NOMO-1 treated with DMSO at 0.1 percent for 48 hours (cell line): ENCODE measurements around the gene SUSD5.

Experiments used
- DNase-seq: peaks from one replicate; lab custom pipeline; 2025; ENCODE audit not compliant: unreplicated experiment; lab: John Stamatoyannopoulos, UW

SUSD5 gene

DNA sequence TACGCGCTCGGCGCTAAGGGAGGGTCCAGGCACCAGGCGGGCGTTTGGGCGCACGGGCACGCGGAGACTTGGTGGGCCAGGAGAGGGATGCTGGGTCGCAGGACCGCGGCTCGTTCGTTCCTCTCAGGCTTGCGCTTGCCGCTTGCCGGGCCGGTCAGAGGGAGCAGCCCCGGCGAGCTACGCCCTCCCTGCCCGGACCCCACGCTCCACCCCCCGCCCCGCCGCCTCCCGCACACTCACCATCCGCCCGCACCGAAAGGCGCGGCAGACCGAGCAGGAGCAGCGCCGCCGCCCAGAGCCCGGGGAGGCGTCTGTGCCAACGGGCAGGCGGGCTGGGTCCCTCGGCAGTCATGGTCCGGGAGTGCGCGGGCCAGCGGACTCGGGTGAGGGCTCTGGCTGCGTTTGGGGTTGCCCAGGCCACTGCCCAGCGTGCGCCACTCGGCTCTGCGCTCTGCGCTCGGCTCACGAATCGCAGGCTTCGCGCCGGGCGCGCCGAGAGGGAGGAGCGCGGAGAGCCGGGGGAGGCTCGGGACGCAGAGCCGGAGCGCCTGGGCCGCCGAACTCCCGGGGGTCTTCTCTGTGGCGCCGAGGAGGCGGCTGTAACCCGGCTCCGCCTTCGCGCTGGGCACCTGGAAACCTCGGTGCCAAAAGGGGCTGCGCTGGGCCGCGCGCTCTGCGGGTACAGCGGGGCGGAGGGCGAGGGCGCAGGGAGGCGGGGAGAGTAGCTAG, at the start of gene SUSD5:
Gene SUSD5, minus strand, starts transcription at position 365 of the 729 bp plus-strand sequence. Its CDS starts 13 bp downstream, at position 352.
- DNase-seq: no peak

DNA sequence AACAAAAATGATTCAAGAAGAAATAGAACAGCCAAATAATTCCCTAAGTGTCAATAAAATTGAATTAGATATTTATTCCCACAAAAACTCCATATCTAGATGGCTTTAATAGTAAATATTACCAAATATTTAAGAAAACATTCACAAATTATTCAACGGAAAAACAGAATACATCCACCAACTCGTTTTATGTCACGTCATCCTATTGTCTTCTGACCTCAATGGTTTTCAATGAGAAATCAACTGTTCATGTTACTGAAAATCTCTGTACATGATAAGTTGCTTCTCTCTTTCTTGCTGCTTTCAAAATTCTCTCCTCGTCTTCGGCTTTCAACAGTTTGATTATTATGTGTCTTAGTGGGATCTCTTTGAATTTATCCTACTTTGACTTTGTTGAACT, 41.5 kb upstream of the SUSD5 start:
- no peak for DNase-seq

DNA sequence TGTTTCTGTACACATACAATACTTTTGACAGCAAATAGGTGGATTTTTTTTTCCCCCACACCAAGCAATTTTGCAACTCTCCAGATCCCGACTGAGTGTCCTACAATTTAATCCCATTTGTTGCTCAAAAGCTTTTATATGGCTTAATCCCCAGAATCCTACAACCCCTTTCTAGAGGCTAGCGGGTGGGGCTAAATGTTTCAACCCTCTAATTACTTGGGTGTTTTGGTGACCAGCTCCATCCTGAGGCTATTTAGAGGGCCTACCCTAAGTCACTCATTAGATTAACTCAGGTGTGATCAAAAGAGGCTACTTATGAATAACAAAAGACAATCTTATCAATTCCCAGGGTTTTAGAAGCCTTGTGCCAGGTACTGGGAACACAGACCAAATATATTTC, 37.6 kb upstream of the SUSD5 start:
- DNase-seq: no peak

DNA sequence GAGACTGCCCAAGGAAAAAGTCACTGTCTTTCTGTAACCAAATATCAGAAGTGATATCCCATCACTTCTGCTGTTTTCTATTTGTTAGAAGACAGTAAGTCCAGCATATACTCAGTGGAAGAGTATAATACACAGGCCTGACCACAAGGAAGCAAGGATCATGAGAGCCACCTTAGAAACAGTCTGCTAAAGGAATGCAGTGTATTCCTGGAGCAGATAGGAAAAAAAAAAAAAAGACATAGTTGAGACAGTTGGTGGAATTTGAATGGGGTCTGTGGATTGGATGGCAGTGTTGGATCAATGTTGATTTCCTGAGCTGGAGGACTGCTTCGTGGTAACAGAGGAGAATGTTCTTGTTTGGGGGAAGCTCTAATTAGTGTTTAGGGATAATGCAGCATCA, 32.1 kb upstream of the SUSD5 start:
- DNase-seq: no peak

DNA sequence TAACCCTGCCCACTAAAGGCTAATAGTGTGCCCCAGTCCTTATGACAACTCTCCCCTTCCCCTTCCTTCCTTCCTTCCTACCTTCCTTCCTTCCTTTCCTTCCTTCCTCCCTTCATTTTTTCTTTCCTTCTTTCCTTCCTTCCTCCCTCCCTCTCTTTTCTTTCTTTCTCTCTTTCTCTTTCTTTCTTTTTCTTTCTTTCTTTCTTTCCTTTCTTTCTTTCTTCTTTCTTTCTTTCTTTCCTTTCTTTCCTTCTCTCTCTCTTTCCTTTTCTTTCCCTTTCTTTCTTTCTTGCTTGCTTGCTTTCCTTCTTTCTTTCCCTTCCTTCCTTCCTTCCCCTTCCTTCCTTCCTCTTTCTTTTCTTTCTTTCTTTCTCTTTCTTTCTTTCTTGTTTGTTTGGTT, 28.2 kb upstream of the SUSD5 start:
- DNase-seq: no peak

DNA sequence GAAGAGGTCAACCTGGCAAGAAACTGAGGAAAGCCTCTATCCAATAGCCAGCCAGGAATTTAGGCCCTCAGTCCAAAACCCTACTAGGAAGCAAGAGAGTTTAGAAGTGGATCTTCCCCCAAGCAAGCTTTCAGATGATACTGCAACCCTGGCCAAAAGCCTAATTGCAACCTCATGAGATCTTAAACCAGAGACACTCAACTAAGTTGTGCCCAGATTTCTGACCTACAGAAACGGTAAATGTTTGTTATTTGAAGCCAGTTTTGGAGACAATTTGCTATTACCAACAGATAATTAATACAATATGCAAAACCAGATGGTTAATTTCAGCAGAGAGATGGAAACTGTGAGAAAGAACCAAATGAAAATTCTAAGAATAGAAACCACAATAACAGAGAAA, 21.7 kb upstream of the SUSD5 start:
- no peak for DNase-seq

DNA sequence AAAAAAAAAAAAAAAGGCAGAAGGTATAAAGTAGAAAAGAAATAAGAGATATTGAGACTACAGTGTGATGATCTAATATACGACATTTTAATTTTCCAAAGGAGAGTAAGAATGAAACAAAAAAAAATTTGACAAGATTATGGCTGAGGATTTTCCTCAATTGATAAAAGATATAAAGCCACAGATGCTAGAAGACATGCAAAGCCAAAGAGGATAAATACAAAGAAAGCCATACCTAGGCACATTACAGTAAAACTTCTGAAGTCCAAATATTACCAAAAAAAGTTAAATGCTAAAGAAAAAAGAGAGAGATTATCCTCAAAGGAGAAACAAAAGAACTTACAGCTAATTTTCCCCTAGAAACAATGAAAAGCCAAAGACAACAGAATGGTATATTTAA, 20.3 kb upstream of the SUSD5 start:
- DNase-seq: no peak

DNA sequence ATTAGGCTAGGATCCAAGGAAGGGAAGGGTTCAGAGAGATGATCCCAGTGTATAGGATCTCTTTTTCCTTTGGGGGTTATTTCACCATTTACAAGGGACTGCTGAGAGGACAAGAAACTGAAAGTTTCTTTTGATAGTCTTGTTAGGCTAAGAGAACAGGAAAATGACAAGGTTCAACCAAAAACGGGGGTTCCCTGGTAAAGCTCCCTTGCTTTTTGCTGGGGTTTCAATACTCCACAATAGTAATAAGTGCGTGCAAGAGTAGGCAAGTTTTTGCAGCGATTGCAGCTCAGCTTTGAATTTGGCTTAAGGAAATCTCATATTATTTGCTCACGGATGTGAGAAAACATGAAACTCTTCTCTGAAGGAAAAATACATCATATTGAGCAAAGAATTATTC, 18.8 kb upstream of the SUSD5 start:
- DNase-seq: no peak

DNA sequence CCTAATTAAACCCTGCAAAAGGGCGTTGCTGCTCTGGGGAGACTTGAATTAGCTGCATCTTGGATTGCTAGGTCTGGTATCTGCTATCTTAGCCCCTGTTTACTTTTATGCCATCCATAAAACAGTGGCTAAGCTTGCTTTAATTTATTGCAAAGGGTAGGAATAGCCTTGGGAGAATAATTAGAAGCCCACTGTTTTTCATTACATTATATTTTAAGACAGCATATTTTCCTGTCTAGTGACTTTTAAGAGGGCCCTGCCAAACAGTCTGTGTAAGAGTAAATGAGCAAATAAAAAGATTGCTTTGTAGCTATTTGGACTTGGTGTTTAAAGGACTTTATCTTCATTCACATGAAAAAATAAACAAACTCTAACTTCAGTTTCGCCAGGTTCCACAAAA, 17.4 kb upstream of the SUSD5 start:
- DNase-seq: no peak

DNA sequence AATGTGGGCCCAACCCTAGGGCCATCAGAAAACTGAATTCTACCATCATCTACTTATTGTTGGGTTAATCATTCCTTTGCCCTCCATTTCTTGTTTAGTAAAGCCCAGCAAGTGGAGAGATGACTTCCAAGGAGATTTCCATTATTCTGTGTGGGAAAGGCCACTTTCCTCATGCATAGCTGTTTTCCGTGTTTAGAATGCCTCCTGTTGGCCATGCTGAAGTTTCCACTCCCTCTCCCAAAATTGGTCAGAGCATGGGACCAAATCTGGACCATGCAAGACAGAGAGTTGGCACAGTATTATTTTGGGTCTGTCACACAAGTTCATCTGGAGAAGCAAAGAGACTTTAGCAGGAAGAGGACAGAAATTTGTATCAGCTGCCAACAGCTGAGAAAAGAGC, 15.3 kb upstream of the SUSD5 start:
- no peak for DNase-seq

DNA sequence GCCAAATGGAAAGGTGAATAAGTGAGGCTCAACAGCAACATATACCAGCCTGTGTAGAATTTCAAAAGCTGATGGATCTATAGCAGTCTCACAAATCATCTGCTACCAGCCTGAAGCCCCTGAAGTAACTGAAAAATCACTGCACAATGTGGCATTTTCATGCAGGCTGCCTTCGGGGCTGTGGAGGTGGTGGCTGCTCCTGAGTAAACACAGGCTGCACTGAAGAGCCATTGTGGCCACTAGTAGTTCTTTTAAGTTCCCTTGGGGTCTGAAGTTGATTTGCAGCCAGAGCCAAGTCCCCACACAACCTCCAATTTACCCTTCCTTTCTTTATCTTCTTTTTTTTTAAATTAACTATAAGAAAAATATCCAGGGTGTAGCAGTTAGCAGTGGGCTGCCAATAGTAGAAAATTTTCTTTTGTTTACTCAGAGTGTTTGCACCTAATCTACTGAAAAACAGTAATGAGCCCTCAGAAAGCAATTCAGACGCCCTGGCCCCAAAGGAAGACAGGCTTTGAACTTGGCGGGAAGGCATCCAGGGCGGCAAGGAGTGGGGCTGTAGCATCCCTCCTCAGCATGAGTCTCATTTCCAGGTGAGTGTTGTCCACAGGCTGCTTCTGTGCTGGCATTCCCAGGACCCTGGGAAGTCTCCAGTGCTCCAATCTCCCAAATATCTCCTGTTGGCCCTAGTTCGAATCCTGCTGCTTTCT, 13.3 kb upstream of the SUSD5 start:
- DNase-seq: no peak

DNA sequence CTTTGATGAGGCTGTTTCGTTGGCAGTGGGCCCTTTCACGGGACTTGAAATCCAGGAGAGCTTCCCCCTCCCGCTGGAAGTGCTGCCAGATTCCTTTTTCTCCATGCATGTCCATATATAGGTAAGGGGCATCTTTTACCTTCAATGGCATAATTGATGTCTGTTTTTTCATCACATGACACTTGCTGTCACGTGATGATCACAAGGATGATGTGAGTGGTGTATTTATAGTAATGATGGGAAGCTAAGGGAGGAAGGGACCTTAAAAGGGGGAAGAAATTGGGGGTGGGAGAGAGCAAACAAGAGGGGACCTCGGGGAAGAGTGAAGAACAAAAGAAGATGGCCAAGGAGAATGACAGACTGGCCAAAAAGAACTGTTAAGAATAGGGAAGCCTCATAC, 11.3 kb upstream of the SUSD5 start:
- no peak for DNase-seq

DNA sequence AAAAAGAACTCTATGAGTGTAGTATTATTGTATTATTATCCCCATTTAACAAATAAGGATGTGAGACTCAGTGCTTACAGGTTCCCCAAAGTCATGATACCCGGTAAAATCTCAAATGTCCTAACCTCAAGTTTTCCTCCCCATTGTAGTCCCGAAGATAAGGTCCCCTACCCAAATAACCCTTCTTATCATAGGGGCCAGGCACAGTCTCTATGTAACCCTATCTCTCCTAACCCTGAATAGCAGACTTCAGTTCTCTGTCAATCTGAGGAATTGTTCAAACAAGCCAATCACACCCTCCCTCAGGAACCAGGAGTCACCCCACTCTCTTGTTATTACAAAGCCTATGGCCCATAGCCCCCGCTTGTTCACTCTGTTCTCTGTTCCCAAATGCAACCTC, 10.5 kb upstream of the SUSD5 start:
- DNase-seq: no peak

DNA sequence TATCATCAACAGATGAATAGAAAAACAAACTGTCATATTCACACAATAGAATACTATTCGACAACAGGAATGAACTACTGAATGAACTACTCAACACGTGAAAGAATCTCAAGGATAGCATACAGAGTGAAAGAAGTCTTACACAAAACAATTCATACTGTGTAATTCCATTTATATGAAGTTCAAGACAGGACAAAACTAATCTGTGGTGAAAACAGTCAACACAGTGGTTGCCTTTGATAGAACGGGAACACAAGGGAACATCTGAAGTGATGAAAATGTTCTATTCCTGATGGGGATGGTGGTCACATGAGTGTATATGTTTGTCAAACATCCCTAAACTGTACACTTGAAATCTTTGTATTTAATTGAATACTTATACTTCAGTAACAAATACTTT, 2.6 kb upstream of the SUSD5 start:
- no peak for DNase-seq

DNA sequence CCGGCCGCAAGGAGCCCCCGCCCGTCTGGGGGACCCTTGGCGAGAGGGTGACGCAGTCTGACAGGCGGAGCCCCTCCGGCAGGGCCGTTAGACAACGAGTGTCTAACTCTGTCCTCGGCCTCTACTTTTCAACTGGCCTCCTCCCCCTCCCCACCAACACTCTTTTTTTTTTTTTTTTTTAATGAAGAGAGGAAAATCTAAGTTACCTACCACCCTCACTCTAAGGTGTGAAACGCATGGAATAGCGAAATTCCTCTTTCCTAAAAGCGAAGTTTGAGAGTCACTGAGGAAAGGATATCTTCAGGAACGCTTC, 521 bp upstream of the SUSD5 start:
- no peak for DNase-seq

DNA sequence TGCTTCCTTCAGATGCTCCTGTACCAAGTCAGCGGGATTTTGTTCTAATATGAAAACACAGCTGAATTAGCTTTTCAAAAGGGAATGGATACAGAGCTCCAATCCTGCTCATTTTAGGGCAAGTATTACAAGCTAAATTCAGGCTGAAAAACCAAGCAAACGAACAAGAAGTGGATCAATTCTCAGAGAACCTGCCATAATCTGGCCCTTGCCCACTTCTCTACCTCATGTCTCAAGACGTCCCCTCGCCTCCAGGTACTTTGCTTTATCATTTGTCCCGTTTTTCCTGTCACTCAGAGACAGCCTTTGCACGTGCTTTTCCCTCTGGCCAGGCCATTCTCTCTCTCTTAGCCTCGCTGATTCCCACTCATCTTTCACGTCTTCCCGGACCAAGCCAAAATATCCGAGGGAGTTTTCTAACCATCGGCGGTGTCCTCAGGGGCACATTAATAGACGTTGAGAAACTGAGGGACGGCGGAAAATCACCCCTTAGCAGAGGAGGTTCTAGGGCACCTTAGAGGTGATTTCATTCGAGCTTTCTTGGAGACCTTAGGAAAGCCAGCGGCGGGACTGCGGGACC, 654 bp downstream of the SUSD5 start:
- no peak for DNase-seq

DNA sequence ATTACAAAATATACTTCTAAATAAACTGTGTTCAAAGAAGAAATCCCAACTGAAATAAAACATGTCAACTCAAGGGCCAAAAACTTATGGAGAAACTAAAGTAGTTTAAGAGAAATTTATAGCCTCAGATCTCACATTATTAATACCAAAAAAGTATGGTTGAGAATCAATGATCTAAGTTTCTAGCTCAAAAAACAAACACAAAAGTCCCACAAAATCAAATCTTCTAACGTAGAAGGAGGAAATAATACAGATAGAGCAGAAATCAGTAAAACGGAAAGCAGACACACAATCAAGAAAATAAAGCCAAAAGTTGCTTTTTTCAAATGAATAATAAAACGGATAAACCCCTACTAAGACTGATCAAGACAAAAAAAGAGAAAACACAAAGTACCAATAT, 2.9 kb downstream of the SUSD5 start:
- DNase-seq: no peak

DNA sequence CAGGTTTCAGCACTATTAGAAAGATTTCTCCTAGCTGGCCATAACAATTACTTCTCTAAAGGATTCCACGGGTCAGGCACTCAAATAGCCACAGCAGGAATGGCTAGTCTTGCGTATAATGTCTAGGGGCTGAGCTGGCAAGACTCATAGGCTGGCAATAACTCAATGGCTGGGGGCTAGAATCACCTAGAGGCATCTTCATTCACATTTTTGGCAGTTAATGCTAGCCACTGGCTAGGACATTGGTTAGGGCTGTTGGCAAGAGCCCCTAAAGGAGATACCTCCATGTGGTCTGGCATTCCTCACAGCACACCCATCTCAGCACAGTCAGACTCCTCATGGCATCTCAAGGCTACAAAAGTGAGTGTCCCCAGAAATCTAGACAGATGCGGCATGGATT, 6.2 kb downstream of the SUSD5 start:
- no peak for DNase-seq

DNA sequence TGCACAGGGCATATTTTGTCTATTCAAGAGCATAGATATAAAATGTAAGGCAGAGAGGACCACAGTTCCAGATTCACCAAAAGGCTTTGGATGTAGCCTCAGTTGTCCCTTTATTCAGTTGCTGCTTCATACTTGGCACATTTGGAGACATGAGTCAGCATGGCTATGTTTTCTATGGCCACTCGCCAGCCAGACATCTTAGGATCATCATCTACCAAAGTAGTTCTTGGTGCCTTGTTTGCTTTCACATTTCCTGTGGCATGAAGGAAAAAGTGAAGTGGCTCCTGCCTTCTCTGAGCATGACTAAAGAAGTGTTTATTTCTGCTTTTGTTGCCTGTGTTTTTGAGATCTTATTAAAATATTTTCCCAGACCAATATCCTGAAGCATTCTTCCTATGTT, 7.2 kb downstream of the SUSD5 start:
- no peak for DNase-seq

DNA sequence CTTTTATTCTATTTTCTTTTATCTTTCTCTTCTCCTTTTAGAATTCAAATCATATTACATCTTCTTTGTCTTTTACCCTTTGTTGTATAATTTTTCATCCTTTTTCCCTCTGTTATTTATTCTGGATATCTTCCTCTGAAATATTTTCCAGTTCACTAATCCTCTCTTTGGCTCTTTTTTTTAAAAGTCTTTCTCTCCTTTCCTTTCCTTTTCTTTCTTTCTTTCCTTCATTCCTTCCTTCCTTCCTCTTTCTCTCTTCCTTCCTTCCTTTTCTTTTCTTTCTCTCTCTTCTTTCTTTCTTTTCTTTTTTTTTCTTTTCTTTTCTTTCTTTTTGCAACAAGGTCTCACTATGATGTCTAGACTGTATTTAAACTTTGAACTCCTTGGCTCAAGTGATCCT, 9.3 kb downstream of the SUSD5 start:
- DNase-seq: no peak

DNA sequence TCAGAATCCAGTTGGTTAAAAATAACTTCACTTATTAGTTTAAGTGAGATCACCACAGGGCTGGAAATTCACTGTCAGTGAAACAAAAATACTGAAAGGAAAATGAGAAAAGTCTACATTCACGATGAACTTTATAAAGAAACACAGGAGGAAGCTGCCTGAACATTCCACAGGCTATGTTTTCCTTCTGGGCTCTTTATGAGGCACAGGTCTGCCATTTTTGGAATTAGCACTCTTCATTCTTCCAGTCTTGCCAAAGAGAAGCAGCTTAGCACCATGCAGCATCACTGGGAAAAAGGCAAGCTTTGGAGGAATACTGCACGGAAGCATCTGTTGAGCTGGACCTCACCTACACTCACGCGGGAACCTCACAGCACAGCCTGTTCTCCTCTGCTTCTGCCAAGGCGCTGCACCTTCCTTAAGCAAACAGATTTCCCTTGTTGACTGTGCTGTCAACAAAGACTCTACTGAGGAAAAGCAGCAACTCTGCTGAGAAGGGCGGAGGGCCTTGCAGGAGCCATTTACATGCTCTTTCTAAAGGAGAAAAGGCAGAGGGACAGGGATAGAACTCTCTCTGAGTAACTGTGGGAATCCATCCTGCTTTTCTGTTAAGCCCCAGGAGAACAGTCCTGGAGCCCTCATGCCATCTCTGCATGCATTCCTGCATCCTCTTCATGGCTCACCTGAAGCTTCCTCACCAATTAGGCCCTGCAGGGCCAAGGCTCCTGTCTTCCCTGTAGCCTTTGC, 15.7 kb downstream of the SUSD5 start:
- no peak for DNase-seq

DNA sequence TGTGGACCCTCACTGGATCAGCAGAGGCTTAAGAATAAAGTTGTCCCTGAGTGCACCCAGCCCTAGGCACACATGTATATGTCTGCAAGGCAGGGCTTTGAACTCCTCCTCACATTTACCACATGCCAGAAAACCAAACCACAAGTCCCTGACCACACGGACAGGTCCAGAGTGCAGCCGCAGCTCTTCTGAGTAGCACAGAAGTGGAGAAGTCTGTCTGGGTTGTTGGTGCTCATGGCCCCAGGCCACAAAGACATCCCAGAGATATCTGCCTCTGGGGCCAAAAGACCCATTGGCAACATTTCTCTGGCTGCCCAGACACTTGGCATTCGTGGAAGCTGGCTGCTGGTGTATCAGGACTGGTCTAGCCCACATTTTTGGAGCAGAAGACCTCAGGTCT, 17.4 kb downstream of the SUSD5 start:
- no peak for DNase-seq
